H1 (cell line): ENCODE data around the gene GGTLC2.

ENCODE experiments used
- GABPA ChIP-seq: IDR thresholded peaks from 2 replicates; pipeline ENCODE4 v1.6.1; 2011; ENCODE audit warnings: mild to moderate bottlenecking, low read length, moderate library complexity, borderline replicate concordance; ENCODE audit not compliant: insufficient read depth
- JUN ChIP-seq: IDR thresholded peaks from 2 replicates; pipeline ENCODE4 v1.6.1; 2011; ENCODE audit warnings: low read depth, mild to moderate bottlenecking, improper control_type of control experiment, low read length
- MAX ChIP-seq: IDR thresholded peaks from 2 replicates; pipeline ENCODE4 v1.6.1; 2012; ENCODE audit warnings: inconsistent platforms
- POLR2A ChIP-seq, 2 experiments: IDR thresholded peaks; 1 replicate in 1 of 2; 2 replicates in 1 of 2; pipeline ENCODE4 v1.6.1; 2011; ENCODE audit warnings: low read depth in 2 of 2, low read length in 2 of 2, mild to moderate bottlenecking in 2 of 2; ENCODE audit errors: control extremely low read depth in 1 of 2
- RNF2 ChIP-seq: fragments of 200-900, 300-1000 bp; sonication (generic); IDR thresholded peaks from 2 replicates; pipeline ENCODE4 v1.7.1; 2016; ENCODE audit warnings: borderline replicate concordance, low read depth, mild to moderate bottlenecking, antibody characterized with exemption, low read length; ENCODE audit not compliant: poor library complexity, severe bottlenecking; ENCODE audit errors: missing control alignments
- SP4 ChIP-seq: IDR thresholded peaks from 2 replicates; pipeline ENCODE4 v1.6.1; 2012; ENCODE audit warnings: low read length, inconsistent platforms
- TBP ChIP-seq: IDR thresholded peaks from 2 replicates; pipeline ENCODE4 v1.6.1; 2011; ENCODE audit warnings: low read depth, low read length, improper control_type of control experiment
- TCF12 ChIP-seq: IDR thresholded peaks from 2 replicates; pipeline ENCODE4 v1.6.1; 2011; ENCODE audit warnings: low read depth, mild to moderate bottlenecking, low read length

GRCh38 chr22:22598144-22598543 is 46.3 kb upstream of the GGTLC2 start:
- no peak for TF ChIP-seq TBP
- no peak for TF ChIP-seq RNF2
- TF ChIP-seq JUN = no peak
- no peak for TF ChIP-seq TCF12
- no peak for TF ChIP-seq MAX
- no peak for TF ChIP-seq POLR2A (IDR thresholded peaks at IDR 0.05; ENCODE audit: control extremely low read depth in 1 of 2, low read depth in 2 of 2, low read length in 2 of 2)
- no peak for TF ChIP-seq SP4
- no peak for TF ChIP-seq GABPA
